HPDE6-E6E7 (cell line): ENCODE measurements around the gene CD93.

Source experiments
- DNase-seq: peaks from one replicate; pipeline ENCODE4 v3.0.0; 2011; ENCODE audit warnings: missing footprints; ENCODE audit errors: extremely low spot score

CD93 gene

GRCh38 chr20:23120261-23120660 lies 34.1 kb upstream of the CD93 start:
- DNase-seq, result no peak

GRCh38 chr20:23119456-23120216 lies 33.5 kb upstream of the CD93 start:
- DNase-seq, result no peak

GRCh38 chr20:23118766-23119165 lies 32.6 kb upstream of the CD93 start:
- no peak for DNase-seq

- DNase-seq, result no peak
Observed at GRCh38 chr20:23118144-23118543, 32.0 kb upstream of the CD93 start.

- DNase-seq, result no peak
Observed at GRCh38 chr20:23117738-23118137, 31.6 kb upstream of the CD93 start.

- DNase-seq, result no peak
Observed at GRCh38 chr20:23116311-23117089, 30.4 kb upstream of the CD93 start.

GRCh38 chr20:23115822-23116221 lies 29.7 kb upstream of the CD93 start:
- DNase-seq, result no peak

- no peak for DNase-seq
Observed at GRCh38 chr20:23114448-23115082, 28.4 kb upstream of the CD93 start.

GRCh38 chr20:23114018-23114417 lies 27.9 kb upstream of the CD93 start:
- DNase-seq, result no peak

- DNase-seq, result no peak
Observed at GRCh38 chr20:23112595-23112994, 26.5 kb upstream of the CD93 start.

GRCh38 chr20:23111944-23112342 lies 25.8 kb upstream of the CD93 start:
- no peak for DNase-seq

- DNase-seq, result no peak
Observed at GRCh38 chr20:23111307-23111943, 25.3 kb upstream of the CD93 start.

GRCh38 chr20:23108871-23109270 lies 22.7 kb upstream of the CD93 start:
- DNase-seq, result no peak

- DNase-seq, result no peak
Observed at GRCh38 chr20:23107466-23107865, 21.3 kb upstream of the CD93 start.

GRCh38 chr20:23106271-23106851 lies 20.2 kb upstream of the CD93 start:
- no peak for DNase-seq

GRCh38 chr20:23105193-23105592 lies 19.1 kb upstream of the CD93 start:
- DNase-seq, result no peak

- no peak for DNase-seq
Observed at GRCh38 chr20:23103284-23104018, 17.3 kb upstream of the CD93 start.

- DNase-seq, result no peak
Observed at GRCh38 chr20:23101696-23102406, 15.7 kb upstream of the CD93 start.

- no peak for DNase-seq
Observed at GRCh38 chr20:23100720-23101107, 14.6 kb upstream of the CD93 start.
